CD4-positive, alpha-beta T cell (primary cell): ENCODE results near the gene KYNU. TPM values are rescaled to one million over a fixed set of nuclear protein-coding genes. Genes with fewer than 3 reads are reported as not detected.
"Not testable (repeated sequence)": the region's sequence is repeated elsewhere in the genome, so short reads cannot be mapped to it uniquely, and the experiment has no call there.

Source experiments
- ATAC-seq: fragments of 200-7000 bp; cut with Tn5 transposase; one replicate; pipeline ENCODE4 v1.10.0; 2022; ENCODE audit warnings: mild to moderate bottlenecking; ENCODE audit not compliant: poor library complexity
- CTCF ChIA-PET: fragments of 350-600 bp; sonication (Branson Sonifier 250); formaldehyde crosslinking; loops from one replicate; lab custom pipeline; 2021; ENCODE audit warnings: antibody characterized with exemption, inconsistent platforms; lab: Charles Lee
- POLR2A ChIA-PET: fragments of 350-600 bp; sonication (Branson Sonifier 250); formaldehyde crosslinking; loops from one replicate; lab custom pipeline; 2021; ENCODE audit warnings: antibody characterized with exemption, inconsistent platforms; lab: Charles Lee
- DNase-seq, 14 experiments: peaks; one replicate each; pipeline ENCODE4 v3.0.0-alpha.2; 2013 to 2020; ENCODE audit warnings: mixed read lengths in 2 of 14
- H3K27ac ChIP-seq, 2 donors: one replicate each; pipeline versions ENCODE4 v1.5.1 to v1.7.0; 2013; ENCODE audit warnings: low read length in 2 of 2, low read depth in 1 of 2, mild to moderate bottlenecking in 1 of 2
- H3K27me3 ChIP-seq, 2 experiments: 1 replicate in 1 of 2; 2 replicates in 1 of 2; pipeline versions ENCODE4 v1.6.1 to v1.7.0; 2013; ENCODE audit warnings: low read length in 2 of 2, control low read depth in 1 of 2, mild to moderate bottlenecking in 1 of 2, moderate library complexity in 1 of 2; ENCODE audit not compliant: insufficient read depth in 2 of 2, control insufficient read depth in 1 of 2
- H3K36me3 ChIP-seq: one replicate; pipeline ENCODE4 v1.6.1; 2013; ENCODE audit warnings: low read length, control low read depth; ENCODE audit not compliant: insufficient read depth
- H3K4me1 ChIP-seq: one replicate; pipeline ENCODE4 v1.6.1; 2013; ENCODE audit warnings: low read length, control low read depth; ENCODE audit not compliant: insufficient read depth
- H3K4me3 ChIP-seq: one replicate; pipeline ENCODE4 v1.5.1; 2013; ENCODE audit warnings: mild to moderate bottlenecking, low read length, moderate library complexity
- H3K9me3 ChIP-seq, 2 experiments: 1 replicate in 1 of 2; 2 replicates in 1 of 2; pipeline versions ENCODE4 v1.6.1 to v1.7.0; 2013; ENCODE audit warnings: low read length in 2 of 2, mild to moderate bottlenecking in 2 of 2, control low read depth in 1 of 2, moderate library complexity in 1 of 2; ENCODE audit not compliant: control insufficient read depth in 1 of 2, insufficient read depth in 1 of 2
- H3K27ac Mint-ChIP-seq: one replicate; pipeline ENCODE4 v1.8.0; 2020; ENCODE audit warnings: mixed read lengths
- H3K27me3 Mint-ChIP-seq: one replicate; pipeline ENCODE4 v1.8.0; 2021; ENCODE audit warnings: mixed read lengths
- H3K36me3 Mint-ChIP-seq: one replicate; pipeline ENCODE4 v1.8.0; 2021; ENCODE audit warnings: low read depth, mixed read lengths
- H3K4me1 Mint-ChIP-seq: one replicate; pipeline ENCODE4 v1.8.0; 2021; ENCODE audit warnings: low read depth, mixed read lengths
- H3K4me3 Mint-ChIP-seq: one replicate; pipeline ENCODE4 v1.8.0; 2020; ENCODE audit warnings: mild to moderate bottlenecking, mixed read lengths
- H3K9me3 Mint-ChIP-seq: one replicate; pipeline ENCODE4 v1.8.0; 2020; ENCODE audit warnings: mixed read lengths
- CTCF ChIP-seq: fragments of 200-600 bp; IDR thresholded peaks from one replicate; pipeline ENCODE4 v1.8.0; 2022; ENCODE audit warnings: antibody characterized with exemption, mild to moderate bottlenecking
- intact Hi-C, 2 experiments: fragments of 100-400 bp; cut with DNase I in 1 of 2; cut with micrococcal nuclease in 1 of 2; formaldehyde crosslinking; loops; one replicate each; pipeline versions ENCODE4 v1.15.1 to v1.9.0; 2023 to 2025; cut with DNase I, micrococcal nuclease
- total RNA-seq, 174 experiments: library from RNA in 2 of 174; stranded (reverse) in 2 of 174; gene quantifications; one replicate each; pipeline ENCODE4 v1.2.3 and lab custom pipeline; 2021 to 2026

KYNU gene
- total RNA-seq, 2 experiments from 2014 or later, result 0.38 to 0.50 TPM

GRCh38 chr2:142892715-142893114 lies 15.3 kb downstream of the KYNU start:
- Mint-ChIP-seq H3K9me3 (no peaks in the 10 kb centered on the region), H3K4me1 (no peaks in the 10 kb centered on the region), H3K27me3 (no peaks in the 10 kb centered on the region), H3K36me3 (no peaks in the 10 kb centered on the region), H3K4me3 (no peak overlapping the region), H3K27ac (no peak overlapping the region)
- ATAC-seq (no peak), DNase-seq (no peak)
- ChIA-PET POLR2A (no interaction called here), CTCF (no interaction called here)
- Histone ChIP-seq H3K27ac (no peak overlapping the region), H3K36me3 (no peaks in the 10 kb centered on the region), H3K27me3 (no peaks in the 10 kb centered on the region), H3K4me1 (no peaks in the 10 kb centered on the region), H3K4me3 (no peak overlapping the region), H3K9me3 (no peaks in the 10 kb centered on the region)
- no peak for TF ChIP-seq CTCF
- intact Hi-C loops, result no loop called here

- no peaks in the 10 kb centered on the region for H3K27me3 Mint-ChIP-seq
- H3K9me3 ChIP-seq, result no peaks in the 10 kb centered on the region
- no peak overlapping the region for H3K27ac ChIP-seq
- ChIA-PET CTCF (no interaction called here), POLR2A (no interaction called here)
- DNase-seq, result no peak
- no peaks in the 10 kb centered on the region for H3K4me1 Mint-ChIP-seq
- no peaks in the 10 kb centered on the region for H3K27me3 ChIP-seq
- no peak overlapping the region for H3K27ac Mint-ChIP-seq
- no peaks in the 10 kb centered on the region for H3K36me3 Mint-ChIP-seq
- ATAC-seq, result no peak
- no peak for TF ChIP-seq CTCF
- no peaks in the 10 kb centered on the region for H3K9me3 Mint-ChIP-seq
- no peaks in the 10 kb centered on the region for H3K36me3 ChIP-seq
- H3K4me3 Mint-ChIP-seq, result no peak overlapping the region
- intact Hi-C loops, result no loop called here
- H3K4me1 ChIP-seq, result no peaks in the 10 kb centered on the region
- H3K4me3 ChIP-seq, result no peak overlapping the region
Observed at GRCh38 chr2:142893241-142893640, 15.8 kb downstream of the KYNU start.

- intact Hi-C loops, result no loop called here
- H3K27me3 Mint-ChIP-seq, result no peaks in the 10 kb centered on the region
- no peaks in the 10 kb centered on the region for H3K4me1 Mint-ChIP-seq
- Histone ChIP-seq H3K27ac (no peak overlapping the region), H3K9me3 (no peaks in the 10 kb centered on the region), H3K36me3 (no peaks in the 10 kb centered on the region), H3K4me3 (no peak overlapping the region), H3K27me3 (no peaks in the 10 kb centered on the region), H3K4me1 (no peaks in the 10 kb centered on the region)
- ATAC-seq (no peak), DNase-seq (no peak)
- H3K27ac Mint-ChIP-seq, result no peak overlapping the region
- POLR2A ChIA-PET, result no interaction called here
- no peak for TF ChIP-seq CTCF
- no peaks in the 10 kb centered on the region for H3K36me3 Mint-ChIP-seq
- H3K9me3 Mint-ChIP-seq, result no peaks in the 10 kb centered on the region
- CTCF ChIA-PET, result no interaction called here
- H3K4me3 Mint-ChIP-seq, result no peak overlapping the region
Observed at GRCh38 chr2:142897807-142898206, 20.3 kb downstream of the KYNU start.

- CTCF ChIA-PET, H3K4me3 ChIP-seq, intact Hi-C loops, H3K4me1 Mint-ChIP-seq, H3K27me3 Mint-ChIP-seq, H3K9me3 ChIP-seq, H3K27ac Mint-ChIP-seq, H3K4me3 Mint-ChIP-seq, H3K27me3 ChIP-seq, DNase-seq, H3K27ac ChIP-seq, H3K36me3 ChIP-seq, ATAC-seq, H3K4me1 ChIP-seq, H3K36me3 Mint-ChIP-seq, H3K9me3 Mint-ChIP-seq, POLR2A ChIA-PET: not testable (repeated sequence)
Observed at GRCh38 chr2:142900327-142900726, 22.9 kb downstream of the KYNU start.
